Activated CD4-positive, alpha-beta T cell treated with anti-CD3 and anti-CD28 coated beads for 48 hours (primary cell): ENCODE data around the gene FETUB.

ENCODE experiments used
- DNase-seq: peaks from one replicate; pipeline ENCODE4 v3.0.0-alpha.2; 2020

FETUB gene, protein sequence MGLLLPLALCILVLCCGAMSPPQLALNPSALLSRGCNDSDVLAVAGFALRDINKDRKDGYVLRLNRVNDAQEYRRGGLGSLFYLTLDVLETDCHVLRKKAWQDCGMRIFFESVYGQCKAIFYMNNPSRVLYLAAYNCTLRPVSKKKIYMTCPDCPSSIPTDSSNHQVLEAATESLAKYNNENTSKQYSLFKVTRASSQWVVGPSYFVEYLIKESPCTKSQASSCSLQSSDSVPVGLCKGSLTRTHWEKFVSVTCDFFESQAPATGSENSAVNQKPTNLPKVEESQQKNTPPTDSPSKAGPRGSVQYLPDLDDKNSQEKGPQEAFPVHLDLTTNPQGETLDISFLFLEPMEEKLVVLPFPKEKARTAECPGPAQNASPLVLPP

DNA sequence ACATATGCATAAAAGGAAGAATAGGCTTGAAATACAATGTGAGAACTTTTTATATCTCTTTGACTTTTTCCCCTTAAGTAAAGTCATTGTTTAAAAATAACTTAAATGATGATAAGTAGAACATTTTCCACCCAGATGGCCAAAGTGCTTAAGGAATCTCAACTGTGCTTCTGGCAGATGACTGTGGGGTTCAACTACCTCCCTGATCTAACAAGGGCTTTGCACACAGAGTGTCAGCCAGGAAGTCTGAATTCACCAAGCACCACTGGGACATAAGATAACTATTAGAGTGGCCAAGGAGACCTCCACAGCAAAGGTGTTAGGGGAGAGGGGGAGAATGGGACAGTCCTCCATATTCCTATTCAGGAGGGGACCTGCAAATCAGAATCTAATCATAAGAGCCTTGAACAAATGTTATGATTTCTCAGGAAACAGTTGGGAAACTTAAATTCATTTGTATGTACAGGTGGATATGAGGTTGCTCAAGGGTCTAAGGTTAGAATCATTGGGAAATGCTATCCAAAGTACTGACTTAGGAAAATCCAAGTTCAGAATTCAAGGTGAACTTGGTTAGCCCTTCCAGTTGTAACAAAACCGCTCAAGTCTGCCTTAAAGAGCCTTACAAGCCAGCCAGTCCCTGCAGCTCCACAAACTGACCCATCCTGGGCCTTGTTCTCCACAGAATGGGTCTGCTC lies at the start of gene FETUB:
TSS of gene FETUB (plus strand) at position 622 of the 695 bp plus-strand sequence. CDS start at position 684, 62 bp downstream.
- no peak for DNase-seq

DNA sequence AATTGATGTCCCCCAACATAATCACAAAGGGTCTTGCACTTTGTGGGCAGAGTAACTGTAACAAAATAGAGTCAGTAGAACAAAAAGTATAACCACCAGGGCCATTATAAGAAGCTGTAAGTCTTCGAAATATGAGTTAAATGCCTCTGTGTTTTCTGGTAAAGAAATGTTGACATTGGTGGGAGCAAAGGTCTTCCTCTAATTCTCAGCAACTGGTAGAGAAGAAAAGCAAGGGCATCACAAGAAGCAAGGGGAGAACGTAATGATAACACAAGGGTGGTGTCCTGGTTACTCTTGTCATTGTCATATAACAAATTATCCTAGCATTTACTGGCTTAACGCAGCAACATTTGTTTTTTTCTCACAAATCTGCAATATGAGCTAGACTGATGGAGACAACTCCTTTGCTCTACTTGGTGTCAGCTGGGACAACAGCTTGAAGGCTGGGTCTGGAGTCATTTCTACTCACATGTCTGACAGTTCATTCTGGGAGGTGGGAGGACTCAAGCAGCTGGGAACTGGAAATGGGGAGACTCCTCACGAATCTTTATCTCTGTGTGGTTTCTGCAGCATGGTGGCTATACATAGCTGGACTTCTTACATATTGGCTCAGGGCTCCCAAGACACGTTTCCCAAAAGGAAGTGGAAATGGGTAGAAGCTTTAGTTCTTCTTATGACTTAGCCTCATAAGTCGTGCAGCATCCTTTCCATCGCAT lies 49.5 kb upstream of the FETUB start:
- no peak for DNase-seq

- no peak for DNase-seq
Measured at GRCh38 chr3:186592682-186593081, 47.5 kb upstream of the FETUB start.

GRCh38 chr3:186593862-186594261 lies 46.3 kb upstream of the FETUB start:
- DNase-seq, result no peak

GRCh38 chr3:186594591-186595113 lies 45.5 kb upstream of the FETUB start:
- no peak for DNase-seq

DNA sequence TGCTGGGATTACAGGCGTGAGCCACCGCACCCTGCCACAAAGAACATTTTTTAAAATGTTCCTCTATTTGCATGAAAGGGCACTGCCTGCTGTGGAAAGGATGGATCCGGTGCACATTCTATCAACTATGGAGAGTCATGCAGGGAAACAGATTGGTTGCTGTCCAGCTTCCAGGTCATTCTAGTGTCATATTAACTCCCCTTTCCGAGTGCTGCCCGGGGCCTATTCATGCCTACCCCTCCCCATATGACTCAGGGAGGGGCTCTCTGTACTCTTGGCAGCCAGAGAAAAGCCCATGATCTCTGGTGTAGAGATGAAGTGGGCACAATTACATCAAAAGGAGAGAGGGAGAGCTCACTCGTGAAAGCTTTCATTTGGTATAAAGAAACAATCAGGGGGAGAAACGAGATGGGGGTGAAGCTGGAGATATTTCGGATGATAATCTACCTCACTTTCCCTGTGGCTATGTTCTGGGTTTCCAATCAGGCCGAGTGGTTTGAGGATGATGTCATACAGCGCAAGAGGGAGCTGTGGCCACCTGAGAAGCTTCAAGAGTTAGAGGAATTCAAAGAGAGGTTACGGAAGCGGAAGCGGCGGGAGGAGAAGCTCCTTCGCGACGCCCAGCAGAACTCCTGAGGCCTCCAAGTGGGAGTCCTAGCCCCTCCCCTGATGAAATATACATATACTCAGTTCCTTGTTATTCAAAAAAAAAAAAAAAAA lies 43.5 kb upstream of the FETUB start:
- DNase-seq, result no peak

- no peak for DNase-seq
Measured at GRCh38 chr3:186598108-186598784, 42.0 kb upstream of the FETUB start.

DNA sequence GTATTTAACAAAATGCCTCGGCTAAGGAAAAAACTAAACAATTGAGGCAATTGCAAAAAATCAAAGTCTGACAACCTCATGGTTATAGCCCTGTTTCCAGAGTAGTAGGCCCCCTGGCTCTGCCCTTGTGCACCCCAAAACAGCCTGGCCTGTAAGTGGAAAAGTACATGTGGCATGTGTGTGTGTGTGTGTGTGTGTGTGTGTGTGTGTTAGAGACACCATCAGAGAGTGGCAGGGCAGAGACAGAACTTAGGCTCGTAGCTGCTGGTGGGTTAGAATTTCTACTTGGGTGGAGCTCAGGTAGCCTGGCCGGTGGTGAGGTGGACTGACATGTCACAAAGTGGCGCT lies 41.4 kb upstream of the FETUB start:
- DNase-seq, result no peak

- no peak for DNase-seq
Measured at GRCh38 chr3:186599142-186599784, 40.9 kb upstream of the FETUB start.

GRCh38 chr3:186599785-186600166 lies 40.4 kb upstream of the FETUB start:
- no peak for DNase-seq

- no peak for DNase-seq
Measured at GRCh38 chr3:186600896-186601295, 39.3 kb upstream of the FETUB start.

- DNase-seq, result no peak
Measured at GRCh38 chr3:186603159-186603558, 37.0 kb upstream of the FETUB start.

DNA sequence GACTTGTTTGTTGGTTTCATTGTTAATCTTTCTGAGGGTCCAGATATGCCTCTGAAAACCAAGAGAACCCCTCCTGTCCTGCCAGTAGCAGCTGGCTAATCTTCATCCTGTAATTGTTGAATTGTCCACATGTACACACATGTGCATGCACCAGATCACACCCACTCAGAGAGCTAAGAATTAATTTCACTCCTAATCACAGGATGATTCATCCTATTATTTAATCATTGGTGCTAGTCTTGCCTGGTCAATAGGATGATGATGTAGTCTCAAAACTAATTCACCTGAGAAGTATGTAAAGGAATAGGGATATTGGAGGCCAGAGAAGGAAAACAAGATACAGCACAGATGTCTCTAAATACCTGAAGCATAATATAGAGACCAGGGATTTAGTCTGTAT lies 35.1 kb upstream of the FETUB start:
- DNase-seq, result no peak

- no peak for DNase-seq
Measured at GRCh38 chr3:186605561-186606545, 34.3 kb upstream of the FETUB start.

GRCh38 chr3:186608624-186609215 lies 31.5 kb upstream of the FETUB start:
- DNase-seq, result no peak

- no peak for DNase-seq
Measured at GRCh38 chr3:186609247-186609868, 30.8 kb upstream of the FETUB start.

GRCh38 chr3:186612065-186612464 lies 28.1 kb upstream of the FETUB start:
- no peak for DNase-seq

DNA sequence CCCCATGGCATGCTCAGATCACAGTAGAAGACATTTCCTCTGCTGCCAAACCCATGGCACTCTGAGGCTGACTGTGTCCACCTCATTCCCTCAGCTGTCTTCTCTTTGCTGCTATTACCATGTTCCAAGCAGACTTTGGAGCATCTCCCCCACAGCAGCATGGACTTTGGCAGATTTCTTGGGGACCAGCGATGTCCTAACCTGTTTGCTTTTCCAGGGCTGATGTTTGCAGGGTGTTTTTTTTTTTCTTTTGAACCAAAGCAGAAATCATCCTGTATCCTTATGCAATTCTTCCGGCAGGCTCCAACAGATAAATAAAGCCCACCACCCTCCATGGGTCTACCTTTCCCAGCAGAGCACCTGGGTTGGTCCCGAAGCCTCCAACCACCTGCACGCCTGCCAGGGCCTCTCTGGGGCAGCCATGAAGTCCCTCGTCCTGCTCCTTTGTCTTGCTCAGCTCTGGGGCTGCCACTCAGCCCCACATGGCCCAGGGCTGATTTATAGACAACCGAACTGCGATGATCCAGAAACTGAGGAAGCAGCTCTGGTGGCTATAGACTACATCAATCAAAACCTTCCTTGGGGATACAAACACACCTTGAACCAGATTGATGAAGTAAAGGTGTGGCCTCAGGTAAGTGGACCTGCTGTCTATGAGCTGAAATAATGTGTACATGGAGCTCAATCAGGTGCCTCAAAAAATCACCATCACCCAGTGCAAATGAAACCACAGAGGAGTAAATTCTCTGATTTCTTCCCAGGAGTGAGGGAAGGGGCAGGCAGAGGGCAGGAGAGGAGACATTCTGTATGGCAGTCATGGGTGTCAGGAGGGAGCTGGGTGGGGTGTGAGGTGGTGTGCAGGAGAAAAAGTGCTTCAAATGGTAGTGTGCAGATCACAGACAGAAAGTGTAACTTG lies 27.2 kb upstream of the FETUB start, which contains the start of gene AHSG:
TSS of gene AHSG (plus strand) at position 340 of the 916 bp plus-strand sequence. CDS start at position 422, 82 bp downstream.
- DNase-seq, result no peak
